Measurements from ENCODE around the gene LPXN.

DNA sequence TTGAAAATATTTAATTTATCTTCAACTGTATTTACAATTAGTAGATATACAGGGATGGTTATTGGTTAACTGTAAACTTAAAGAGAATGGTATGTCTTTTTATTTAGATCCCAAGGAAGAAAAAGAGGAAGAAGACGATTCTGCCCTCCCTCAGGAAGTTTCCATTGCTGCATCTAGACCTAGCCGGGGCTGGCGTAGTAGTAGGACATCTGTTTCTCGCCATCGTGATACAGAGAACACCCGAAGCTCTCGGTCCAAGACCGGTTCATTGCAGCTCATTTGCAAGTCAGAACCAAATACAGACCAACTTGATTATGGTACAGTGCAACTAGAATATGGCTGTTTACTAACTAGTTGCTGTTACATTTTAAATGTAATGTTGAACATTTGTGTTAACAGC is 34.1 kb upstream of the LPXN start:
- TF ChIP-seq, protein P1, sequence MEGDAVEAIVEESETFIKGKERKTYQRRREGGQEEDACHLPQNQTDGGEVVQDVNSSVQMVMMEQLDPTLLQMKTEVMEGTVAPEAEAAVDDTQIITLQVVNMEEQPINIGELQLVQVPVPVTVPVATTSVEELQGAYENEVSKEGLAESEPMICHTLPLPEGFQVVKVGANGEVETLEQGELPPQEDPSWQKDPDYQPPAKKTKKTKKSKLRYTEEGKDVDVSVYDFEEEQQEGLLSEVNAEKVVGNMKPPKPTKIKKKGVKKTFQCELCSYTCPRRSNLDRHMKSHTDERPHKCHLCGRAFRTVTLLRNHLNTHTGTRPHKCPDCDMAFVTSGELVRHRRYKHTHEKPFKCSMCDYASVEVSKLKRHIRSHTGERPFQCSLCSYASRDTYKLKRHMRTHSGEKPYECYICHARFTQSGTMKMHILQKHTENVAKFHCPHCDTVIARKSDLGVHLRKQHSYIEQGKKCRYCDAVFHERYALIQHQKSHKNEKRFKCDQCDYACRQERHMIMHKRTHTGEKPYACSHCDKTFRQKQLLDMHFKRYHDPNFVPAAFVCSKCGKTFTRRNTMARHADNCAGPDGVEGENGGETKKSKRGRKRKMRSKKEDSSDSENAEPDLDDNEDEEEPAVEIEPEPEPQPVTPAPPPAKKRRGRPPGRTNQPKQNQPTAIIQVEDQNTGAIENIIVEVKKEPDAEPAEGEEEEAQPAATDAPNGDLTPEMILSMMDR (IDR thresholded peaks at IDR 0.05): no peak
- no peak for TF ChIP-seq POLR2A (IDR thresholded peaks at IDR 0.05)
